RWPE1 (cell line): Measurements from ENCODE around the gene ZNF804B.

Experiments used
- CTCF ChIA-PET: fragments of 350-600 bp; sonication (Branson Sonifier 250); formaldehyde crosslinking; extraction: SDS; loops from one replicate; lab custom pipeline; 2021; lab: Yijun Ruan, JAX
- POLR2A ChIA-PET: fragments of 400-600 bp; formaldehyde crosslinking; extraction: SDS; loops from one replicate; lab custom pipeline; 2020; ENCODE audit warnings: antibody characterized with exemption; ENCODE audit not compliant: low non-redundant PET; lab: Yijun Ruan, JAX
- DNase-seq: peaks from one replicate; pipeline ENCODE4 v3.0.0; 2012; ENCODE audit warnings: low spot score
- H3K27ac ChIP-seq: fragments of 450-650 bp; 2 replicates; pipeline ENCODE4 v1.5.1; 2017
- CTCF ChIP-seq: fragments of 450-650 bp; conservative IDR thresholded peaks from 2 replicates; pipeline ENCODE4 v1.5.1; 2017; ENCODE audit warnings: low read depth, mild to moderate bottlenecking

The ZNF804B gene

GRCh38 chr7:88851220-88851619, 91.7 kb downstream of the ZNF804B start:
- ChIA-PET CTCF (interaction anchor here (0.6 kb wide), 1 partner anchor 1577 kb away, joined by 3 read pairs; no protein-coding TSS in a partner anchor), POLR2A (no interaction called here)
- no peak for TF ChIP-seq CTCF
- DNase-seq = no peak
- no peak overlapping the region for H3K27ac ChIP-seq

GRCh38 chr7:88859288-88859687, 99.8 kb downstream of the ZNF804B start:
- no peak overlapping the region for H3K27ac ChIP-seq
- no peak for DNase-seq
- POLR2A ChIA-PET = no interaction called here
- TF ChIP-seq CTCF = no peak
- CTCF ChIA-PET = no interaction called here

GRCh38 chr7:88866265-88866863, 106.9 kb downstream of the ZNF804B start:
- TF ChIP-seq CTCF = no peak
- CTCF ChIA-PET = interaction anchor here (0.6 kb wide), 1 partner anchor 8 kb away, joined by 6 read pairs; no protein-coding TSS in a partner anchor
- no peak overlapping the region for H3K27ac ChIP-seq
- POLR2A ChIA-PET = no interaction called here
- no peak for DNase-seq

GRCh38 chr7:88867158-88867557, 107.7 kb downstream of the ZNF804B start:
- DNase-seq = no peak
- no peak for TF ChIP-seq CTCF
- H3K27ac ChIP-seq = no peak overlapping the region
- POLR2A ChIA-PET = no interaction called here
- CTCF ChIA-PET = no interaction called here

- no peak for TF ChIP-seq CTCF
- H3K27ac ChIP-seq = no peak overlapping the region
- no peak for DNase-seq
- CTCF ChIA-PET = no interaction called here
- POLR2A ChIA-PET = no interaction called here
These were observed 109.0 kb downstream of the ZNF804B start for GRCh38 chr7:88868456-88868855.

- no peak for DNase-seq
- TF ChIP-seq CTCF = no peak
- ChIA-PET POLR2A (no interaction called here), CTCF (no interaction called here)
- no peak overlapping the region for H3K27ac ChIP-seq
These were observed 121.6 kb downstream of the ZNF804B start for GRCh38 chr7:88881136-88881535.
